Activated CD8-positive, alpha-beta memory T cell treated with anti-CD3 and anti-CD28 coated beads, Interleukin-2, amount 50 U/mL, for 24 hours (primary cell): ENCODE measurements around the gene MT1F.

Experiments
- DNase-seq: peaks from one replicate; pipeline ENCODE4 v3.0.0-alpha.2; 2020; ENCODE audit errors: extremely low read depth

Gene MT1F

GRCh38 chr16:56700195-56700594 lies 42.4 kb downstream of the MT1F start:
- no peak for DNase-seq

- no peak for DNase-seq
These were observed 42.9 kb downstream of the MT1F start for GRCh38 chr16:56700631-56701030.

GRCh38 chr16:56701534-56701933 lies 43.8 kb downstream of the MT1F start:
- DNase-seq = no peak

- DNase-seq = no peak
These were observed 45.1 kb downstream of the MT1F start for GRCh38 chr16:56702836-56703235.
